Stomach (tissue), 9 donors: ENCODE results near the gene SORCS2. TPM values are rescaled to one million over a fixed set of nuclear protein-coding genes. Genes with fewer than 3 reads are reported as not detected.

Source experiments
- DNase-seq, 2 donors: peaks; one replicate each; pipeline versions ENCODE4 v3.0.0 to v3.0.0-alpha.2; 2013 to 2019
- H3K27ac ChIP-seq, 5 donors: fragments of 200-600 bp in 4 of 5; sonication (generic) in 4 of 5; one replicate each; pipeline ENCODE4 v1.5.1; 2013 to 2019; ENCODE audit warnings: mild to moderate bottlenecking in 1 of 5, moderate library complexity in 1 of 5
- H3K27me3 ChIP-seq, 3 donors: fragments of 200-600 bp; sonication (generic); one replicate each; pipeline ENCODE4 v1.5.1; 2017 to 2019; ENCODE audit warnings: mixed run types in 1 of 3
- H3K36me3 ChIP-seq, 4 donors: fragments of 200-600 bp; sonication (generic); 1 replicate in 3 of 4; 2 replicates in 1 of 4; pipeline ENCODE4 v1.5.1; 2016 to 2019
- H3K4me1 ChIP-seq, 4 donors: fragments of 200-600 bp; sonication (generic); one replicate each; pipeline ENCODE4 v1.5.1; 2016 to 2019
- H3K4me3 ChIP-seq, 4 donors: fragments of 200-600 bp; sonication (generic) in 3 of 4; one replicate each; pipeline ENCODE4 v1.5.1; 2016 to 2019; ENCODE audit warnings: mild to moderate bottlenecking in 1 of 4
- H3K9me3 ChIP-seq, 4 donors: fragments of 200-600 bp; sonication (generic); one replicate each; pipeline ENCODE4 v1.5.1; 2016 to 2019
- EP300 ChIP-seq: sonication (generic); formaldehyde crosslinking; IDR thresholded peaks from one replicate; pipeline ENCODE4 v1.6.1; 2017; ENCODE audit warnings: antibody characterized with exemption
- POLR2A ChIP-seq, 4 donors: fragments of 450-650 bp; IDR thresholded peaks; one replicate each; pipeline ENCODE4 v1.6.1; 2016; ENCODE audit warnings: antibody characterized with exemption in 4 of 4, control low read depth in 2 of 4, mild to moderate bottlenecking in 1 of 4, moderate library complexity in 1 of 4
- POLR2AphosphoS5 ChIP-seq, 3 donors: sonication (generic); formaldehyde crosslinking; IDR thresholded peaks; one replicate each; pipeline ENCODE4 v1.6.1; 2016; ENCODE audit warnings: antibody characterized with exemption in 3 of 3
- WGBS, 5 donors: extraction: QIAGEN DNeasy Blood & Tissue Kit in 3 of 5; methylation state at CpG; one replicate each; pipeline versions ENCODE4 v1.1.5 to v1.1.7; 2013 to 2018; 5-methylcytosine and 5-hydroxymethylcytosine counted together
- intact Hi-C: fragments of 100-400 bp; cut with DNase I; formaldehyde crosslinking; loops from one replicate; pipeline ENCODE4 v1.15.1; 2023; ENCODE audit warnings: low total_unique reads
- polyA plus RNA-seq, 3 donors: library from polyadenylated mRNA; stranded (reverse); fragments of 200-250 nt; gene quantifications; one replicate each; pipeline ENCODE4 v1.2.3, GENCODE V29; 2013
- total RNA-seq, 5 donors: library from RNA; depleted of rRNA; stranded (reverse); fragments of >200 nt; gene quantifications; one replicate each; pipeline versions ENCODE4 v1.1.0 to v1.2.3, GENCODE V29; 2014 to 2016
- TF ChIP-seq, protein P1 (sequence below), 7 experiments: fragments of 450-650 bp in 4 of 7; fragments of 200-600 bp in 3 of 7; sonication (generic) in 3 of 7; IDR thresholded peaks; one replicate each; pipeline ENCODE4 v1.5.1; 2016 to 2019; ENCODE audit warnings: antibody characterized with exemption in 7 of 7, control low read depth in 2 of 7, mild to moderate bottlenecking in 1 of 7
- donor health status: healthy with polysubstance abuse.
- donor health status: Bipolar disorder and iron deficiency.
- donor health status: healthy.

The SORCS2 gene
- total and polyA plus RNA-seq, 8 donors, result under 0.01 to 13.0 (median 0.50) TPM; not detected in 1

DNA sequence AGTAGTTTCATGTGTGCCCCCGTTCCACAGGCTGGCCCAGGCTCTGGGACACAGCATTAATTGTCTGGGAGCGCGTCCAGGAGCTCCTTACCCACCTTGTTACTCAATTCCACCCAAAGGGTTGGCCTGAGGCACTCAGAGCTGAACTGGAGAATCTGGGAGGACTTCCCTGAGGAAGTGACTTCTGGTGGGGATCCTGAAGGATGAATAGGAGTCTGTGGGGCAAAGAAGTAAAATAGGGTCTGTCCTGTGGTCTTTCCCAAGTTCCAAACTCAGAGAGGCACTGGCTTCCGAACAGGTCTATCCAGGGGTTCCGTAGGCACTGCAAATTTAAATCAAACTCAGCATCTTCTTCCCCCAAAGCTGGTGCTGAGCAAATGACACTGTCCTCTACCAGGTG, 543.1 kb downstream of the SORCS2 start:
- DNase-seq, result no peak
- H3K4me3 ChIP-seq, result no peak overlapping the region
- H3K36me3 ChIP-seq, result peaks cover 0 to 16% (median 0%) of the 10 kb centered on the region in 4 donors
- no peak overlapping the region for H3K27ac ChIP-seq
- 83 to 92% (median 90%) methylated on average over 5 of the region's 5 CpGs for WGBS, 5 donors
- H3K4me1 ChIP-seq, result no peaks in the 10 kb centered on the region
- TF ChIP-seq POLR2A (IDR thresholded peaks at IDR 0.05) (no peak), POLR2AphosphoS5 (IDR thresholded peaks at IDR 0.05) (no peak), EP300 (no peak)
- TF ChIP-seq, protein P1, sequence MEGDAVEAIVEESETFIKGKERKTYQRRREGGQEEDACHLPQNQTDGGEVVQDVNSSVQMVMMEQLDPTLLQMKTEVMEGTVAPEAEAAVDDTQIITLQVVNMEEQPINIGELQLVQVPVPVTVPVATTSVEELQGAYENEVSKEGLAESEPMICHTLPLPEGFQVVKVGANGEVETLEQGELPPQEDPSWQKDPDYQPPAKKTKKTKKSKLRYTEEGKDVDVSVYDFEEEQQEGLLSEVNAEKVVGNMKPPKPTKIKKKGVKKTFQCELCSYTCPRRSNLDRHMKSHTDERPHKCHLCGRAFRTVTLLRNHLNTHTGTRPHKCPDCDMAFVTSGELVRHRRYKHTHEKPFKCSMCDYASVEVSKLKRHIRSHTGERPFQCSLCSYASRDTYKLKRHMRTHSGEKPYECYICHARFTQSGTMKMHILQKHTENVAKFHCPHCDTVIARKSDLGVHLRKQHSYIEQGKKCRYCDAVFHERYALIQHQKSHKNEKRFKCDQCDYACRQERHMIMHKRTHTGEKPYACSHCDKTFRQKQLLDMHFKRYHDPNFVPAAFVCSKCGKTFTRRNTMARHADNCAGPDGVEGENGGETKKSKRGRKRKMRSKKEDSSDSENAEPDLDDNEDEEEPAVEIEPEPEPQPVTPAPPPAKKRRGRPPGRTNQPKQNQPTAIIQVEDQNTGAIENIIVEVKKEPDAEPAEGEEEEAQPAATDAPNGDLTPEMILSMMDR (IDR thresholded peaks at IDR 0.05), result no peak
- peaks cover 0 to 12% (median 0%) of the 10 kb centered on the region in 4 donors for H3K9me3 ChIP-seq
- H3K27me3 ChIP-seq, result peaks cover 0 to 10% (median 4%) of the 10 kb centered on the region in 3 donors
- intact Hi-C loops, result no loop called here

DNA sequence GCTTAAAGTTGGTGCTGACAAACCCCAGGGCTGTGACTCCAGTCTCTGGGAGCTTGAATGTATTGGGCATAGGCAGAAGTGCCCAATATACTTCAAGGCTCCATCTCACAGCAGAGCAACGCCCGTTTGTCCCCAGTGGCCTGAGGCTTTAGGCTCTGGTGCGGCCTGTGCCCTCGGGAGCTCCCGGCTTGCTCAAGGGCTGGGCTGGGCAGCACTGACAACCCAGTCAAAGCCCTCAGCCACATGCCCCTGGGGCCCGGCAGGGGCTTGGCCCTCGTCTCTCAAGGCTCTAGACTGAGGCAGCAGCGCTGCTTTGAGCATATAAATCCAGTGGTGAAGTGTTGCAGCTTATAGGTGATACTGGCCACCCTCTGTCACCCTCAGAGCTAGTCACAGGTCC, 543.6 kb downstream of the SORCS2 start:
- TF ChIP-seq, protein P1 (IDR thresholded peaks at IDR 0.05), result no peak
- TF ChIP-seq POLR2A (IDR thresholded peaks at IDR 0.05), result no peak
- TF ChIP-seq EP300, result no peak
- TF ChIP-seq POLR2AphosphoS5 (IDR thresholded peaks at IDR 0.05), result no peak
- DNase-seq, result no peak
- peaks cover 0 to 12% (median 0%) of the 10 kb centered on the region in 4 donors for H3K9me3 ChIP-seq
- WGBS, 5 donors, result 71 to 89% (median 78%) methylated on average over 8 of the region's 8 CpGs
- H3K36me3 ChIP-seq, result peaks cover 0 to 16% (median 0%) of the 10 kb centered on the region in 4 donors
- intact Hi-C loops, result no loop called here
- H3K4me1 ChIP-seq, result no peaks in the 10 kb centered on the region
- no peak overlapping the region for H3K4me3 ChIP-seq
- H3K27me3 ChIP-seq, result peaks cover 0 to 10% (median 4%) of the 10 kb centered on the region in 3 donors
- no peak overlapping the region for H3K27ac ChIP-seq

DNA sequence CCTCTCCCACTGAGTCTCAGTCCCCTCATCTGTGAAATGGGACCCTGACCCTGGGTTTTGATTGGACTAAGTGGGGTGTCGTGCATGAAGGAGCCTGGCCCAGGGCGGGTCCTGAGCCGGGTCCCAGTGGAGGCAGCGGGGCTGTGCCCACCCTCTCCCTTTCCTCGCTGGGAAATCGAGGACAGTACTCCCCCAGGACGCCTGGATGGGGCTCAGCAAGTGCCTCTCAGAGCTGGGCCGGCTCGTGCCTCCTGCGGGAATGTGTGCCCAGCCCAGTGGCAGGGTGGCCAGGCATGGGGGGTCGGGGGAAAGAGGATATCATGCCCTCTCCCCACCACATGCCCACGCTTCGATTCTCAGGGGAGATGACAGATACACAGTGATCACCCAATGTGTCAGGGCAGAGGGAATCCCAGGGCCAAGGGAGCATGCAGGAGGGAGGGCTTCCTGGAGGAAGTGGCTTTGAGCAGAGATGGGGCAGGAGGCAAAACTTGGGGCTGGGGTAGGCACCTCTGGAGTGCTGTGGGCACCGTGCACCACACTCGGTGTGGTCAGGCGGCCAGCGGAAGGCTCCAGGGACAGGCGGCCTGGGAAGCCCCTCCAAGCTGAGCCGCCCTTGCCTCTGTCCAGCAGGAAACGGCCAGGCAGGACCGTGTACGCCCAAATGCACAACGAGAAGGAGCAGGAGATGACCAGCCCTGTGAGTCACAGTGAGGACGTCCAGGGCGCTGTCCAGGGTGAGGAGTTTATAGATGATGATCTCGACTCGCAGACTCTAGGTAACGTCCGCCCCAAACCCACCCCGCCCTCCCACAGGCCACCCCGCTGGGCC, 544.3 kb downstream of the SORCS2 start:
- no peak for DNase-seq
- intact Hi-C loops, result no loop called here
- Histone ChIP-seq H3K9me3 (peaks cover 0 to 12% (median 0%) of the 10 kb centered on the region in 4 donors), H3K36me3 (peaks cover 0 to 16% (median 0%) of the 10 kb centered on the region in 4 donors), H3K27ac (no peak overlapping the region), H3K4me3 (no peak overlapping the region), H3K4me1 (no peaks in the 10 kb centered on the region), H3K27me3 (peaks cover 0 to 10% (median 4%) of the 10 kb centered on the region in 3 donors)
- no peak for TF ChIP-seq EP300
- 77 to 83% (median 80%) methylated on average over 21 to 31 of the region's 31 CpGs for WGBS, 5 donors

DNA sequence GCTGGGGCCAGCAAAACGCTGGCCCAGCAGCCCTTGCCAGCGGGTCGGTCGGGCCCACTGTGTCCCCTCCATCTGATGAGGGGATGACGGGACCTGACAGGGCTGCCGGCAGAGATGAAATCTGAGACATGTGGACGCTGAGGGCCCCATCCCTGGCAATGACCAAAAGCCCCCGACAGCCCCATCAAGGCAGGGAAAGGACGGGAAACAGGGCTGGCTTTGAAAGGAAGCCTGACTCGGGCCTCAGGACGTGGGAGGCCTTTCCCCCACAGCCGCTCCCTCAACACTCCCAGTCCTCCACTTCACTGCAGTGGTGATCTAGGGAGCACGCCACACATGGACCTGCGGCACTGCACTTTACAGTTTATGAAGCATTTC, 544.9 kb downstream of the SORCS2 start:
- DNase-seq, result no peak
- intact Hi-C loops, result no loop called here

More for the DNA sequence above, 544.9 kb downstream of the SORCS2 start:
- peaks cover 0 to 10% (median 4%) of the 10 kb centered on the region in 3 donors for H3K27me3 ChIP-seq
- peaks cover 0 to 16% (median 0%) of the 10 kb centered on the region in 4 donors for H3K36me3 ChIP-seq
- peaks cover 0 to 12% (median 0%) of the 10 kb centered on the region in 4 donors for H3K9me3 ChIP-seq
- no peak overlapping the region for H3K27ac ChIP-seq
- no peaks in the 10 kb centered on the region for H3K4me1 ChIP-seq
- WGBS, 5 donors, result 75 to 86% (median 80%) methylated on average over 13 to 14 of the region's 14 CpGs
- H3K4me3 ChIP-seq, result no peak overlapping the region
- TF ChIP-seq EP300 (no peak), POLR2AphosphoS5 (IDR thresholded peaks at IDR 0.05) (no peak), POLR2A (IDR thresholded peaks at IDR 0.05) (no peak)
- TF ChIP-seq, protein P1 (IDR thresholded peaks at IDR 0.05), result no peak
